ENCODE results near the gene C7. TPM values are rescaled to one million over a fixed set of nuclear protein-coding genes. Genes with fewer than 3 reads are reported as not detected.

C7 gene
- total RNA-seq, 2 donors from 2014 or later, result 14.7 to 23.3 TPM

DNA sequence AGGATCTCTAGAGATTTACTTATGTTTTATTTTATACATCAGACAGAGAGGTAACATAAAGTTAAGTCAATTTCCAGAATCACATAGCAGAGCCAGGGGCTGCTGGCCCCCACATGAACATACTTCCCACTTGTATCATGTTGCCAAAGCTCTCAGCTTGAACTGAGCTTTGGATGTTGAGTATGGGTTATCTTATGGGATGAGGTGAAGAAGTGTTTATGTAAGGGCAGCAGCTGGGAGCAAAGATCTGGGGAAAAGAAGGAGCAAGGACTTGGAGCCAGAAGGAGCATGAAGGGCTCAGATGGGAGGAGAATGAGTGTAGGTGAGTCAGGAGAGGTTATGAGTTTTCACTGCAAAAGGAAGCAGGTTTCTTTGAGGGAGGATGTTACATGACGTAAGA is 89.8 kb downstream of the C7 start:
- no peaks in the 10 kb centered on the region for H3K27me3 ChIP-seq
- TF ChIP-seq, protein P1, sequence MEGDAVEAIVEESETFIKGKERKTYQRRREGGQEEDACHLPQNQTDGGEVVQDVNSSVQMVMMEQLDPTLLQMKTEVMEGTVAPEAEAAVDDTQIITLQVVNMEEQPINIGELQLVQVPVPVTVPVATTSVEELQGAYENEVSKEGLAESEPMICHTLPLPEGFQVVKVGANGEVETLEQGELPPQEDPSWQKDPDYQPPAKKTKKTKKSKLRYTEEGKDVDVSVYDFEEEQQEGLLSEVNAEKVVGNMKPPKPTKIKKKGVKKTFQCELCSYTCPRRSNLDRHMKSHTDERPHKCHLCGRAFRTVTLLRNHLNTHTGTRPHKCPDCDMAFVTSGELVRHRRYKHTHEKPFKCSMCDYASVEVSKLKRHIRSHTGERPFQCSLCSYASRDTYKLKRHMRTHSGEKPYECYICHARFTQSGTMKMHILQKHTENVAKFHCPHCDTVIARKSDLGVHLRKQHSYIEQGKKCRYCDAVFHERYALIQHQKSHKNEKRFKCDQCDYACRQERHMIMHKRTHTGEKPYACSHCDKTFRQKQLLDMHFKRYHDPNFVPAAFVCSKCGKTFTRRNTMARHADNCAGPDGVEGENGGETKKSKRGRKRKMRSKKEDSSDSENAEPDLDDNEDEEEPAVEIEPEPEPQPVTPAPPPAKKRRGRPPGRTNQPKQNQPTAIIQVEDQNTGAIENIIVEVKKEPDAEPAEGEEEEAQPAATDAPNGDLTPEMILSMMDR (IDR thresholded peaks at IDR 0.05), result no peak
- intact Hi-C loops (cut with DNase I), result no loop called here
- no peak for DNase-seq
- H3K9ac ChIP-seq (ENCODE audit: low read depth in 2 of 2, low read length in 2 of 2), result no peak overlapping the region
- no peaks in the 10 kb centered on the region for H3K36me3 ChIP-seq
- H3K27ac ChIP-seq, result no peak overlapping the region
- no peaks in the 10 kb centered on the region for H3K4me1 ChIP-seq
- H3K9me3 ChIP-seq, result no peaks in the 10 kb centered on the region
- H3K4me3 ChIP-seq, result no peak overlapping the region

DNA sequence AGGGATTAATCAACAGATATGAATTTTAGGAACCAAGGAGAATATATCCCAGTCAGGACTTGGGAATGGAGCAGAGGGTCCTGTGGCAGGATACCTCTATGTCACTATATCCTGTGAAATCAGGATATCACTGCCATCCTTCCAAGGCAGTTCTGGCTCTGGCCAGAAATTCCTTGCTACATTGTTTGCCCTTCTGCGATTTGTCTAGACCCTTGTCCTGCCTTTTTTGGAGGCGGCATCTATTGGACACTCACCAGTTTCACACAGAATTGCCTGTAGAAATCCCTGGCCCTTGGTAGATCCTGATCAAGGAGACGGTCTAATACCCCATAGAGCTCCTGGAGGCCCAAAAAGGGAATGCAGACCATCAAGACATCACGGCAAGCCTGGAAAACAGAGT is 90.7 kb downstream of the C7 start:
- no peak for DNase-seq
- TF ChIP-seq, protein P1 (IDR thresholded peaks at IDR 0.05), result no peak
- no peak overlapping the region for H3K27ac ChIP-seq
- no peak overlapping the region for H3K4me3 ChIP-seq
- no peak overlapping the region for H3K9ac ChIP-seq (ENCODE audit: low read depth in 2 of 2, low read length in 2 of 2)
- H3K4me1 ChIP-seq, result no peaks in the 10 kb centered on the region
- no peaks in the 10 kb centered on the region for H3K9me3 ChIP-seq
- no peaks in the 10 kb centered on the region for H3K36me3 ChIP-seq
- no peaks in the 10 kb centered on the region for H3K27me3 ChIP-seq
- intact Hi-C loops (cut with DNase I), result no loop called here

DNA sequence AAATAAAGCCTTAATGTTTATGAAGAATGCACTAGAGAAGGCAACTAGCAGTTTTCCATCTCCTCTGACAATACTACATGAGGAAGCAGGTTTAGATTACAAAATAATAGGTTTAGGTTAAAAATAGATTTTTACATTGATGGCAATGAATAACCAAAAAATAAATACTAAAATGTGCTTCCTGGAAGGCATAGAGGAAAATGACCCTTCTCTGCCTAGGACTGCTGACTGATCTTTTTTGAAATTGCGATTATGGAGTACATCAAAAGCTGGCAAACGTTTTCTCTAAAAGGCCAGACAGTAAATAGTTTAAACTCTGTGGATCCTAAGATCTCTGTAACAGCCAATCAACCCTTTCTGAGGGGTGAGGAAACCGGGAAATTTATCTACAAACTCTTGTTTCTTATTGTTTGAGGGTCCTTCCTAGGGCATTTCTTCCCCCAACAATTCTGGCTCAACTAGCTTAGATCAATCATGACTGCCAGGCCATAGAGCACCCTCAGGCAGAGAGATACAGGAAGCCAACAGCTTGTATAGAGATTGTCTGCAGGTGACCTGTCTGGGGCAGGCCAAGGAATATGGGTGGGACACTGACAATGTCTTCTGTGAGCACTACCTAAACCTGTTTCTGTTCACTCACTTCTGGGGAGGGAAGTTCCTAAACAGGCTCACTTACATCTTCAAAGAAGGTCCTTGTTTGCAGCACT is 94.5 kb downstream of the C7 start:
- no peaks in the 10 kb centered on the region for H3K36me3 ChIP-seq
- DNase-seq, result no peak
- no peak overlapping the region for H3K27ac ChIP-seq
- H3K27me3 ChIP-seq, result no peaks in the 10 kb centered on the region
- no peak overlapping the region for H3K4me3 ChIP-seq
- no peaks in the 10 kb centered on the region for H3K4me1 ChIP-seq
- no peaks in the 10 kb centered on the region for H3K9me3 ChIP-seq
- TF ChIP-seq, protein P1 (IDR thresholded peaks at IDR 0.05), result no peak
- H3K9ac ChIP-seq (ENCODE audit: low read depth in 2 of 2, low read length in 2 of 2), result no peak overlapping the region
- intact Hi-C loops (cut with DNase I), result no loop called here

DNA sequence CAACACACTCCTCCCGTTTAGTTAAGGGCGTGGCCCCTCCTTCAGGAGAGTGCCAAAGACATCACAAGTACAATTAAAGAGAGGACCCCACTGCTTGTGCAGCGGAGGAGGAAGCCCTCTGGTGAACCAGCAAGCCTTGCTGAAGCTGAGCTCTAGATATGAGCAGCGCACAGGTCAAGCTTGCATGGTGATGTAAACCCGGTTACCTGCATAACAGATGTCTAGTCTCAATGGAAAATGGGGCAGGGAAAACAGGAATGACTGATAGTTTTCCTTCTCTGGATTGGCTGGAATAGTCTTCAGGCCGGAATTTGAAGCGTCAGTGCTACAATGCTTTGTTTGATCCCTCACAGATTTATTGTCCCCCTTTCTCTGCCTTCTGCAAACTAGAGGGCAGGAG is 95.6 kb downstream of the C7 start:
- TF ChIP-seq, protein P1 (IDR thresholded peaks at IDR 0.05), result no peak
- intact Hi-C loops (cut with DNase I), result no loop called here
- DNase-seq, result no peak
- Histone ChIP-seq H3K27ac (no peak overlapping the region), H3K4me3 (no peak overlapping the region), H3K9ac (ENCODE audit: low read depth in 2 of 2, low read length in 2 of 2) (no peak overlapping the region), H3K27me3 (no peaks in the 10 kb centered on the region), H3K4me1 (no peaks in the 10 kb centered on the region), H3K9me3 (no peaks in the 10 kb centered on the region), H3K36me3 (no peaks in the 10 kb centered on the region)

DNA sequence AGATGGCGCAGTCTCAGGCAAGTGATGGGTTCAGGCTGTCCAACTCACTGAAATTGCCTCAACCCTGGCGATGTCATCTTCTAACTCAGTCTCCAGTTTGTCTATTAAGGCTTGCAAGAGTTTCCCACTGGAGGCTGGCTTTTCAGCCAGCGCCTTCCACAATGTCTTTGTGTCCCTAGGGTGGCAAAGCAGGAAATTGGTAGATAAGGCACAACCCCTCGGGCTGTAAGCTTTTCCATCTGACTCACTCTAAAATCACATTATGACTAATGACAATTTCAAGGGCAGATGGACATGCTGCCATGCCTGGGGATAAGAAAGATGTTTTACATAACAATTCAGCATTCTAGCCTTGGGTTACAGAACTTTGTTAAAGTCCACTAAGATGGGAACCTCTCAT is 99.9 kb downstream of the C7 start:
- Histone ChIP-seq H3K9me3 (no peaks in the 10 kb centered on the region), H3K27ac (no peak overlapping the region), H3K36me3 (no peaks in the 10 kb centered on the region), H3K4me1 (no peaks in the 10 kb centered on the region), H3K9ac (ENCODE audit: low read depth in 2 of 2, low read length in 2 of 2) (no peak overlapping the region), H3K4me3 (no peak overlapping the region), H3K27me3 (no peaks in the 10 kb centered on the region)
- DNase-seq, result no peak
- intact Hi-C loops (cut with DNase I), result no loop called here
- TF ChIP-seq, protein P1 (IDR thresholded peaks at IDR 0.05), result no peak

All from colonic mucosa (tissue), 4 donors.